Measurements from ENCODE around the gene SLC6A19.
A peak's percentile ranks its signal among the peaks of the same experiment; 100 is the strongest.

SLC6A19 gene

DNA sequence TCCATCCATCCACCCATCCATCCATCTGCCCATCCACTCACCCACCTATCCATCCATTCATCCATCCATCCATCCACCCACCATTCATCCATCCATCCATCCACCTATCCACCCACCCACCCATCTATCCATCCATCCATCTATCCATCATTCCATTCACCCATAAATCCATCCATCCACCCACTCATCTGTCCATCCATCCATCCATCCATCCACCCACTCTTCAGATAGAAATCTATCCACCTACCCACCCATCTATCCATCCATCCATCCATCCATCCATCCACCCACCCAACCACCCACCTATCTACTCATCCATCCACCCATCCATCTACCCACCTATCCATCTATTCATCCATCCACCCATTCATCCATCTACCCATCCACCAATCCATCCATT is 35.0 kb upstream of the SLC6A19 start:
- no peak for DNase-seq (ENCODE audit: low read depth in 2 of 2)

DNA sequence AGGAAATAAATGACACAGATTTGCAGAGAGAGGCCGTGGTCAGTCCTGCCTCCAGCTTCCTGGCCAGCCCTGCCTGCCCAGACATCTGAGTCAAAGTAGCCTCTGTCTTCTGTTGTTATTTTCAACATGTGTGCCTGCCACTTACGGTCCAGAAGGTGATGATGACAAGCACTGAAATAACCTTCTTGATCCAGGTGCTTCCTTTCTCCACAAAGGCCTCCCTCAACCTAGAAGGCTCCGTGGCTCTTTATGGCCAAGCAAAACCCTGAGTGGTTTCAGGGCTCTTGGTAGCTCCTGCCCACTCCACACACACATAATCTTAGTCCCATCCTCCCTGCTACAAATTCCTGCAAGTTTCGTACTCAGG is 34.1 kb upstream of the SLC6A19 start:
- DNase-seq (ENCODE audit: low read depth in 2 of 2), result no peak

DNA sequence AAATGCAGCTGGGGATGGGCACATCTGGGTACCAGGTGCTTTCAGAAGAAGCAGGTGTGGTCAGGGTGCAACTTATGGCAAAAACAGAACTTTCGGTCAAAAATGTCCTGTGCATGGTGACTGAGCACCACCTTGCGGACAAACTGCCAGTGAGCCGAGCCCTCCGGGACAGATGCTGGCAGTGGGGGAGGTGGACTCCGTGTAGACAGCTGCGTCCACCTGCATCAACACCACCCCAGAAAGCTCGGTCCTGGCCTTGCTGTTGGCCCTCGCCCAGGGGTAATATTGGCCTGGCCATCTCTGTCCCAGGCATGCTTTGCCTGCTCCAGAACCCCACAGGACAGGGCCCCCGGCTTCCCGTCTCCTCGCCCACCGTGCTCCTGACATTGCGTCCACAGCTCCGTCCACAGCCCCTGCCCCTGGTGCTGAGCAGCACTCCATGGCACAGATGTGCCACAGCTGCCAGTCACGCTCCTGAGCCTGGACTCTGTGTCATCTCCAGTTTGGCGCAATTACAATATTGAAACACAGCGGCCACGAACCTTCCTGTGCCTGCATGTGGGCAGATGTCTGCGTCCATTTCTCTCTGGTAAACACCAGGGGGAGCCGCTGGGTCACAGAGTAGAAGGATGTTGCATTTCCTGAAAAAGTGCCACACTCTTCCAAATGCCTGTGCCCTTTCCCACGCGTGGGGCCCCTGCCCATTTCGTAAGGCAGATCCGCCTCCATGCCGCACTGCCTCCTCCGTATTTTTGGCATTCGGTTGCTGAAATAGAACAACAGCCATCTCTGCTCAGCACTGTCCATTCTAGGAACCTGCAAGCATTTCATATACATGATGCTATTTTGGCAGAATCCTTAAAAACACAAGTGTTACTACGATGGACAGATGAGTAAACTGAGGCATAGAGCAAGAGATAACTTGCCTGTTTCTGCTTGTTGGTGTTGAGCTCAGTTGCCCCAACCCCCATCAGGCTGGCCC is 33.4 kb upstream of the SLC6A19 start:
- peak in 1 of 2 donors; percentile 46 for DNase-seq (ENCODE audit: low read depth in 2 of 2)

DNA sequence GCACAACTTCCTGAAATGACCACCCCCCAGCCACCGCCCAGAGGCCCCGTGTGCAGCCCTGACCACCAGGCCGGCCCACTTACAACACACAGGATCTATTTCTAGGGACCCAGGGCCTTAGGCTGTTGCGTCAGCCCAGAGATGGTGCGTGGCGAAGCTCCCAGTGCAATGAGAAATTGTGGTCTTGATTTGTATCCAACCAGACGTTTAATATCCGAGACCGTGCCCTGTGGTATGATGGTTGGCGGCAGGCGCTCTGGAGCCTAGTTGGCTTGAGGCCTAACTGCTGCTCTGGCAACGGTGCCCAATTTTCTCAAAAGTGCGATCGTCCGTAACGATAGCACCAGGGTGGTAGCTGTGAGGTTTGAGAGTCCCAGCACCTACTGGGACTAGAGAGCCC is 32.6 kb upstream of the SLC6A19 start:
- no peak for DNase-seq (ENCODE audit: low read depth in 2 of 2)

DNA sequence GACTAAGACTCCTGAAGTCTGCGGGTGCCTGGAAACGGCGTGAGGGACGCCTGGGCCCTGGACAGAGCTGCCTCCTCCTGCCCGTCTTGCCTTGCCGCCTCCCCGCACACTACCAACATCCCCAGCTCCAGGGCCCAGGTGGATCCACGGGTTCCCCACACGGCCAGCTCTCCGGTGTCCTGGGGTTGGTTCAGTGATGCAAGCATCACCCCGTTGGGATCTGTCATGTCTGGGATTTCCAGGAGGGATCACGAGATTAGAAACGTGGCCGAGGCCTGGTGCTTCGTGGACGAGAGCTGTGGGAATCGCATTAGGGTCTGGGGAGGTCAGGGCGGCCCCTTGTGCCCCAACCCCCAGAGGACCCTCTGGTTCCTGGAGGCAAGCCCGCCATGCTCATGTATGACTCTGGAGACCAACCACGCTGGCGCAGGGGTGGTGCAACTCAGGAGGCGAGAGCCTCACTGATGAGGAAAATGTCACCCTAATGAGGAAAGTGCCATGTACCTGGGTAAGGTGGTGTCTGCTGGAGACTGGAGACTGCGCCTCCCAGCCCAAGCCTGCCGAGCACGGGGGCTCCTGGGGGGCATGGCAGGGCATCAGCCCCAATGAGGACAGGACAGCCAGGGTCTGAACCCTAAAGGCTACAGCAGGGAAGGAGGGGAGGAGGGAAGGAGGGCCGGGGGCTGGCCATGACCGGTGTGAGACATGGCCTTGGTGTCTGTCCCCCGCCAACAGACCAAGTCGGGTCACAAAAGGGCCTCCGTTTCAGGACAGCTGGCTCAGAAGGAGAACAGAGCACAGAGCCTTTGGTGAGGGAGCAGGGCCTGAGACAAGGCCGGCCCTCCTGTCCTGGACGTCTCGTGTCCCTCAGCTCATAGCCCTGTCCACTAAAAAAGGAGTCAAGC is 31.9 kb upstream of the SLC6A19 start:
- no peak for DNase-seq (ENCODE audit: low read depth in 2 of 2)

DNA sequence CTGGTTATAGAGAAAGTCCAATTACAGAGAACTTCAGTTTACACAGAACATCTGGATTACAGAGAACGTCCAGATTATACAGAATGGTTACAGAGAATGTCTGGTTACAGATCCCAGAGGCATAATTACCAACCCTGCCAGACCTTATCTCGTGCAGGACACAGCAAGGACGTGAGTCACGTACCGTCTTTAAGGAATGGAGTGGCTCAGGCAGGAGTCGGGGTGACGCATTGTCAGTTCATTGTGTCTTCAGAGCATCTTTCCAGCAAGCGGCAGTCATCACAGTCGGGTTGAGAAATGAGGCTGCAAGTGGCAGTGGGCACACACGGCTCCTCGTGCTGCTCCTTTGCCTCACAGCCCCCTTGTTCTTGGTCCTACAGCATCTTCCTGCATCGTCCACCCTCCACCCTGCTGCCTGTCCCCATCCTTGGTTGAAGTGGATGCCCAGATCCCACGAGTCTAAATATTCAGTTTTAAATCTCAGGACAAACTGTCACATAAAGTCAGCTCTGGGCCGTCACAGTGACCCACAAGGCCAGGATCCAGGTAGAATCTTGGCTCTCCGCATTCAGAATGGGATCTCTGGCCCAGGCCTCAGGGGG is 30.0 kb upstream of the SLC6A19 start:
- no peak for DNase-seq (ENCODE audit: low read depth in 2 of 2)

DNA sequence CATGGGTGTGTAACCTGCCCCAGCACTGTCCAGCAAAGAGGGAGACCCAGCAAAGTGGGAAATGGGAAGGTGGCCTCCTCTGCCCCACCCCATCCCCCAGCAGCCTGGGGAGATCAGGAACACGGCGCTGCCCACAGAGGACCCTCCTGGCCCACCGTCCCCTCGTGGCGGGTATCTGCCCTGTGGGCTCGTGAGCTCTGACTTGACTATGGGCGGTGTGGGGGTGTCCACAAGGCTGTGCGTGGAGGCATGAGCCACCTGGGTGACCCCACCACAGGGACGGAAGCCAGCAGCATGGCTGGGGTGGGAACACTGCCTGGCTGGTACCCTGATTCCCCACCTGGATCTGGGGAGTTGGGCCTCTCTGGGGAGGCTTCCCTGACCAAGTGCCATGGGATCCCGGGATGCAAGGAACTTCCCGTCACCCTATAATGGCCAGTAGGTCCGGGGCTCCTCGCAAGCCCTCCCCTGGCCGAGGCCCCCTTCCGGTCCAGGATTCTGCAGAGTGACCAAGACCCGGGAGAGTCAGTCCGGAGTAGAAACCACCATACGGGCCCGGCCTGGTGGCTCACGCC is 29.3 kb upstream of the SLC6A19 start:
- no peak for DNase-seq (ENCODE audit: low read depth in 2 of 2)

DNA sequence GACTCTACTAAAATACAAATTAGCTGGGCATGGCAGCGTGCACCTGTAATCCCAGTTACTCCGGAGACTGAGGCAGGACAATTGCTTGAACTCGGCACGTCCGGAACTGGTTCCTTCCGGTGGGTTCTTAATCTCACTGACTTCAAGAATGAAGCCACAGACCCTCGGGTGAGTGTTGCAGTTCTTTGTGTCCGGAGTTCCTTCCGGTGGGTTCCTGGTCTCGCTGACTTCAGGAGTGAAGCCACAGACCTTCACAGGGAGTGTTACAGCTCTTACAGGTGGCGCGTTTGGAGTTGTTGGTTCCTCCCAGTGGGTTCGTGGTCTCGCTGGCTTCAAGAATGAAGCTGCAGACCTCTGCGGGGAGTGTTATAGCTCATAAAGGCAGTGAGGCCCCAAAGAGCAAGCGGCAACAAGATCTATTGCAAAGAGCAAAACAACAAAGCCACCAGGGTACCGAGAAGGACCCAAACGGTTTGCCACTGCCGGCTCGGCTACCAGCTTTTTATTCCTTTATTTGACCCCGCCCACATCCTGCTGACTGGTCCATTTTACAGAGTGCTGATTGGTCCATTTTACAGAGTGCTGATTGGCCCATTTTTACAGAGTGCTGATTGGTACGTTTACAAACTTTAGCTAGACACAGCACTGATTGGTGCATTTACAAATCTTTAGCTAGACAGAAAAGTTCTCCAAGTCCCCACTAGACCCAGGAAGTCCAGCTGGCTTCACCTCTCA is 28.6 kb upstream of the SLC6A19 start:
- DNase-seq (ENCODE audit: low read depth in 2 of 2), result no peak

DNA sequence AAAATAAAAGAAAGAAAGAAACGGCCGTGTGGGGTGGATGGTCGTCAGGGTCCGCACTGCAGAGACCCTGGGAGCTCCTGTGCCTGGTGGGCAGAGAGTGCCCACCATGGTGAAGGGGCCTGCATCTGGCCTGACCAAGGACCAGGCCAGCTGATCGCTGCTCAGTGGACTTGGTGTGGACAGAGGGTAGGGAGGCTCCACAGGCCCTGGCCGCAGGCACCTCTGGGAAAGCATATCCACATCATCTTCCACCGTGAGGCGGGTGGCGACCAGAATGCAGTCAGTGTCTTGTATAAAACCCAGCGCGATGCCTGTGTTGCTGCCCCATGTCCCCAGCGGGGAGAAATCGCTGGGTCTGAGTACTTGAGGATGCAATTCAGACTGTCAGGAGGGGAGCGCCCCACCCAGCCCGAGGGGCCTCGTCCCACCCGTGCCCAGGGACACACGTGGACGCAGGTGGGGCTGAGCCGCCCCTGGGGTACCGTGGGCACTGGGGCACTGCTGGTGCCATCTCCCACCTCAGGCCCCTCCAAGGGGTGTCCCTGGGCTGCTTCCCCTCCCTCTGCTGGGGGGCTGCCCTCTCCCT is 27.8 kb upstream of the SLC6A19 start:
- no peak for DNase-seq (ENCODE audit: low read depth in 2 of 2)

DNA sequence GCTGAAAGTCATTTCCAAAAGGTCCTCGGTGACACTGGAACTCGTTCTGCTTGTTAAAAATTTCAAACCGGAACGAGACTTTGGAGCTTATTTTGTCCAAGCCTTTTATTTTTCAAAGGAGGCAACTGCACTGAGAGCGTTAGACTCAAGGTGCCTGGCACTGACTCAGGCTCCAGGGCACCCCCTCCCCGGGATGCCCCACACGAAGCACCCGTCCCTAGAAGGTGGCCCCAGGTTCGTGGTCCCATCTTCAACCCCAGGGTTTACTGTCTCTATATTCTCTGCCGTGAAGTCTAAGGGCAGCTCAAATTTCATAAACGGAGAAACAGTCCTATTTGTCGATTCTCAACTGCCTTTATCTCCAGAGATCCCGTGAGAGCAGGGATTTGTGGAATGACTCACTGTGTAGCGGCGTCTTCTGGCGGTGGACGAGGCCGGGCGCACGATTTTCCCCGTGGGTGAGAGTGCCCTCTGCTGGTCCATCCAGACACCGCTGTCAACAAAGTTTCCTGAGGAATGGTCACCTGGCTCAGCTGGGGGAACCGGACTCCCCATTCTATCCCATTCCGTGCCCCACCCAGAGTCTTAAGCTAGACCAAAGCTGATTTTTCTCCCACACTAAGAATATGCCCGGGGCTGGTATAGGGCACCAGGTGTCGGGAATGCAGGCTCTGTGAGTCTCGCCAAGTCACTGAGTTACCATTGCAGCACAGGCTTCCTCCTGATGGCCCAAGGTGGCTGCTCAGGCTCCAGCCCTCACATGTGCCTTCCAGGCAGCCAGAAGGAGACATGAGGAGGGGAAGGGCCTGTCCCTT is 27.1 kb upstream of the SLC6A19 start:
- DNase-seq (ENCODE audit: low read depth in 2 of 2), result no peak

DNA sequence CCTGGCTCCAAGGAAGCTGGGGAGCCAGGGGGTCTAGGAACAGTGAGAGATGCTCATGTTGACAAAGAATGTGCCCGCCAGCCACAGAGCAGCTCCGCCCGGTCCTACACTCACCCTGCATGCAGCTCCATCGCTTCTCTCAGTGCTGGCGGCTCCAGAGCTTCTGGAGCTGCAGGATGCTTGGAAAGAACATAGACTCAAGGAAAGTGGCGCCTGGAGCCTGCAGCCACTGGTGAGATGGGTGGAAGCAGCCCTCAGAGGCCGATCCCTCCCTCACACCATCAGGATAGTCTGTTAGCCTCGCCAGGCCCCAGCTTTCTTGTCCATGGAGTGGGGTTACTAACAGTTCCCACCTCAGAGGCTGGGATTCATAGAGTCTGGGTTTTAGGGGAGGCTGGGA is 26.4 kb upstream of the SLC6A19 start:
- DNase-seq (ENCODE audit: low read depth in 2 of 2), result no peak

DNA sequence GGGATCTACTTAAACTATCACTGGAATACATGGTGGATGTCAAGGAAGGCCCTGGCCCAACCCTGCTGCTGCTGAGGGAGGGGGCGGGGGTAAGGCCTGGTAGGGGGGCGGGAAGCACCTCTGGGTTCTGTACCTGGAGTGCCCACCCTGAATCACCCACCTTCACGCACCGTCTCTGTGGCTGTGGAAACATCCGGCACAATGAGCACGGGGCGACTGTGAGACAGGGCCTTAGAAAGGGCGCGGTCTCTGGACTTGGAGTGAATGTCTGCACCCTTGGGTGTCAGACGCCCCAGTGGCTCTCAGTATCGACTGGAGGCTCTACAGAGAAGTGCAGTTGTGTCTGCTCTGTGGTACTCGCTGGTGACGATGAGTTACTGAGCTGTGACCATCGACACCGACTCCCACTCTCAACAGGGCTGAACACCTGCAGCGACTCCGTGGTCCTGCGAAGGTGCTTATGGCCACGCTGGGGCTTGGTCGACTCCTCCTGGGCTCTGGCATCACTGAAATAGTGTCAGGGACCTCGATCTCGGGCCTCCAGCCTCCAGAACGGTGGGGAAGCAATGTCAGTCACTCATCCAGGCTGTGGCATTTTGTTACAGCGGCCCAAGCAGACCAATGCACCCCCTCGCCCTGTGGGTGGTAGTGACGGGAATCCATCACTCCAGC is 25.5 kb upstream of the SLC6A19 start:
- no peak for DNase-seq (ENCODE audit: low read depth in 2 of 2)

DNA sequence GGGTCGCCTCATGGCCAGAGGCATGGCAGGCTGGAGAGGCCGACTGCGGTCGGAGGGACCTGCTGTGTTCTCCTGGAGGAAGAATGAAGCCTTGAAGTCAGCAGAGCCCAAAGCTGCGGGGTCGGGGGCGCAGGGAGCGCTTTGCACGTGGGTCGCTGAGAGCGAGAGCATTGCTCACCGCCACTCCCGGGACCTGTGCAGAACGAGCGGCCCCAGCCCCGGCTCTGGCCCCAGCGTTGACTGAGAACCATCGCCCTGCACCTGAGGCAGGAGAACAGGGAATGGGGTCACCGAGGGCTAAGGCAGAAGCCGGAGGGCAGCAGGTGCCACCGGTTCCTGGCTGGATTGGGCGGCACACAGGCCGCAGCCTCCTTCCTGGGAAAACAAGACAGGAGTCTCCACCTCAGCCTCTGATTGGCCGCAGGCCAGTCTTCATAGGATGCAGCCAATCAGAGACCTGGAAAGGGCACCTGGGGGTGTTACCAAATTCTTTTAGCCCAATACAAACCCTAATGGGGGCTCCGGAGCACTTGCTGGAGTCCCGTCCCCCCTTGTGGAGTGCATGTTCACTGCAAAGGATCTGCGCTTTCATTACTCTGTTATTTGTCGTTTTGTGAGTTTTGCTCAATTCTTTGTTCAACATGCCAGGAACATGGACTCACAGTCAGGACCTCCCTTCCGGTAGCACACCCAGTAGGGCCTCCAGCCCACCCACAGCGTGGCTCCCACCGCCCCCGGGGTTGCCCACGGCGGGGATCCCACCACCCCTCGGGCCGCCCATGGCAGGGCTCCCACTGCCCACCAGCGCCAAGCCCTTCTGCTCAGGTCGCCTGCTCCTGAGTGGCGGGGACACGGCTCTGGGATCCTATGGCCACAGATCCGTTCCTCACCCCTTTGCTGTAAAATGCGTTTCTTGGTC is 24.7 kb upstream of the SLC6A19 start:
- DNase-seq (ENCODE audit: low read depth in 2 of 2), result no peak

DNA sequence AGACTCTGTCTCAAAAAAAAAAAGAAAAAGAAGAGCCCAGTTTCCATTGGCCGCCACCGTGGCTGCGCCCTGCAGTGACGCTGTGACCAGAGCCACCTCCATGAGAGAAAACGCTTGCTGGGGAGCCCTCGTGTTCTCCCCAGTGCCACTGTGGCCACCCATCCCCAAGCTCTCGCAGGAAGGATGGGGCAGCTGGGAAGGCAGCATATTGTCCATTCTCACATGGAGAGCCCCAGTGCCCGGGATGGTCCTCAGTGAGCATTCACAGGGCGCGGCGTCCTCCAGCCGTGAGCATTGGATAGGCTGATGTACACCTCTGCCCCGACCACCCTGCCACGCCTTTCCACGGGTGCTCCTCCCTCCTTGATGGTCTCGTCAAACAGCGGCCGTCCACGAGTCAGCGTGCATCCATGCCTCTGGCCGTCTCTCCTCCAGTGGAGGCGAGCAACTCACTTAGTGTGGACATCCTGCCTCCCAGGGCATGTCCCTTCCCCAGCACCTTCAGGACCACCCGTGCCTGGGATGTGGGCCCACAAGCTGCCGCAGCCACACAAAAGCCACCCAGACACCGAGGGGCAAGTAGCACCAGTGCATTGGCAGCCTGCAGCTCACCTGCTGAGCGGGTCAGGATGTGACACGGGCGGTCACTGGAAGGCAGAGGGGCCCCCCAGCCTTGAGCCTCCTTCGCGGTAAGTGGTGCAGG is 23.4 kb upstream of the SLC6A19 start:
- no peak for DNase-seq (ENCODE audit: low read depth in 2 of 2)

DNA sequence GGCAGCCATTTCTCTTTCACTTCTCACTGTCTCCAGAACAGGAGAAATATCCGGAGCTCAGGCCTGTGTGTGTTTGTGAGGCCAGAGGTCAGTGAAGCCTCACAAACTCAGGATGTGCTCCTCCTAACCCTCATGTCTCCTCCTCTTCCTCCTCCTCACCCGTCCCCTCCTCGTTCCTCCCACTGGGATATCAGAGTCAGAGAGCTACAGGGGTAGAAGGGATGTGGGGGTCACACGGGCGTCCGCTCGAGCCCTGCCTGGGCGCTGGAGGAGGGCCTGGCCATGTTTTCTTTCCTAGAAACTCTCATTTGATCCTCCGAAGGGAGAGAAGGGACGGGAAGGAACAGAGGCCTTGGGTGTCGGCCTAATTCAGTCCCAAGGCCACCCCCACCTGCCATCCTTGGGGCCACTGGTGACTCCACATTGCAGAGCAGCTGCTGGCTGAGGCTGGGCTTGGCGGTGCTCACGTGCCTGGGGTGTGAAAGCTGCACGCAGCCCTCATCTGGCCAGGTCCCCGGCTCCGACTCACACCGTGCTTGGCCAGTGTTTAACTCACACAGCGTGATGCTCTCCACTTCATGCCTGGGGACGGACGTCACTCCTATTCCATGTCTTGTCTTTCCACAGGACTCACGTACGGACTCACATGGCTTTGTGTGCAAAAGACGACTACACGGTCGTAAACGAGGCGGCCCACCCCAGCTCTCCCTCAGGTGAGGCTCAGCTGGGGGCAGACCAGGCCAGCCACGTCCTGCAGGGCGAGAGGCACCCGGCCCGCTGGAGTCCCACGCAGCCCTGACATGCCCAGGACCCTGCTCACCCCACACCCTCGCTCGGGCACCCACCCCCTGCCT is 22.6 kb upstream of the SLC6A19 start:
- no peak for DNase-seq (ENCODE audit: low read depth in 2 of 2)

DNA sequence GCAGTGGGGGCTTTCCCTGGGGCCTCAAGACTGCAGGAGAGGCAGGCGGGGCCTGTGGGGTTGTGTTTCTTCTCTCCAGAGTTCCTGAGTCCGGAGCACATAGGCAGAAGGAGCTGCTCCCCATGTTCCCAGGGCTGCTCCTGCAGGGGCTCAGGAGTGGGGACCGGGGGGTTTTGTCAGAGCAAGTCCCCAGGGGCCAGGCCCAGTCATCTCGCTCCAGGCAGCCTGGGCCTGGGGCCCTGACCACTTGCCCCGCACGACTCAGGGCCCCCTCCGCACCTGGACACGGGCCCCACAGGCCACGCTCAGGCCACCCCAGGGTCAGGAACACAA is 22.0 kb upstream of the SLC6A19 start:
- no peak for DNase-seq (ENCODE audit: low read depth in 2 of 2)

DNA sequence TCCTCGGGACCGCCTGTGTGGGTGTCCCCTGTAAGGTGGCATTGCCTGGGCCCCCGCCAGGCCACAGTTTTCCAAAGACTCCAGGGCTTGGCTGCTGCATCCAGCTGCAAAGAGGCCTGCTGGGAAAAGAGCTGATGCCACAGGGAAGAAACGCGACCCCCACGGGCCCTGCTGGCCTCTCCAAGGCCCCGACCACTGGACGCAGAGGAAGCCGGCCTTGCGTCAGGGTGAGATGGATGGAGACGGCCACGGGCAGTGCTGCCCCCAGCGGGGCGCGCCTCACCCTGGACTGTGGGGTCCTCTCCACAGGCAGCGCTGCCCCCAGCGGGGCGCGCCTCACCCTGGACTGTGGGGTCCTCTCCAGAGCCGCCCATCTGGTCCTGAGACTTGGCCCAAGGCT is 21.3 kb upstream of the SLC6A19 start:
- no peak for DNase-seq (ENCODE audit: low read depth in 2 of 2)
